MG63 (cell line): ENCODE data around the gene TCEAL7. TPM values are rescaled to one million over a fixed set of nuclear protein-coding genes. Genes with fewer than 3 reads are reported as not detected.
"Not testable (repeated sequence)": the region's sequence is repeated elsewhere in the genome, so short reads cannot be mapped to it uniquely, and the experiment has no call there.

Experiments used
- DNase-seq: peaks from one replicate; pipeline ENCODE4 v3.0.0-alpha.2; 2020
- H3K27me3 ChIP-seq: fragments of 250-450 bp; sonication (Bioruptor Pico); 2 replicates; pipeline ENCODE4 v1.5.1; 2020; ENCODE audit warnings: mild to moderate bottlenecking, moderate library complexity
- H3K36me3 ChIP-seq: fragments of 250-450 bp; sonication (Bioruptor Pico); 2 replicates; pipeline ENCODE4 v1.5.1; 2020; ENCODE audit warnings: mild to moderate bottlenecking, moderate library complexity
- H3K4me3 ChIP-seq: fragments of 250-450 bp; sonication (Bioruptor Pico); 2 replicates; pipeline ENCODE4 v1.5.1; 2020; ENCODE audit warnings: mild to moderate bottlenecking, moderate library complexity
- H3K9me3 ChIP-seq: fragments of 250-450 bp; sonication (Bioruptor Pico); 2 replicates; pipeline ENCODE4 v1.5.1; 2020; ENCODE audit warnings: mild to moderate bottlenecking, moderate library complexity
- total RNA-seq: library from RNA; depleted of rRNA; stranded (reverse); fragments of >200 nt; shearing (Covaris generic); gene quantifications from 2 replicates; pipeline ENCODE4 v1.2.3, GENCODE V29; 2014; ENCODE audit warnings: low replicate concordance; rRNA removed

The TCEAL7 gene
- total RNA-seq: not detected in 2 replicates

GRCh38 chrX:103329991-103330390 lies at the start of gene TCEAL7:
TCEAL7 (plus strand) TSS chrX:103330239; CDS start chrX:103331404, 1,165 bp downstream.
- Histone ChIP-seq H3K4me3 (no peak within 1 kb of the TSS), H3K27me3 (no peaks in the 10 kb centered on the region), H3K9me3 (no peaks in the 10 kb centered on the region), H3K36me3 (no peaks in the 10 kb centered on the region)
- no peak for DNase-seq

- H3K27me3 ChIP-seq: no peaks in the 10 kb centered on the region
- H3K9me3 ChIP-seq: no peaks in the 10 kb centered on the region
- H3K4me3 ChIP-seq: no peak overlapping the region
- no peak for DNase-seq
- no peaks in the 10 kb centered on the region for H3K36me3 ChIP-seq
Observed at GRCh38 chrX:103293118-103293517, 36.9 kb upstream of the TCEAL7 start.

- no peaks in the 10 kb centered on the region for H3K9me3 ChIP-seq
- H3K4me3 ChIP-seq: no peak overlapping the region
- DNase-seq: no peak
- no peaks in the 10 kb centered on the region for H3K27me3 ChIP-seq
- H3K36me3 ChIP-seq: no peaks in the 10 kb centered on the region
Observed at GRCh38 chrX:103304705-103305104, 25.3 kb upstream of the TCEAL7 start.

GRCh38 chrX:103305666-103306065 lies 24.4 kb upstream of the TCEAL7 start:
- DNase-seq, H3K4me3 ChIP-seq, H3K27me3 ChIP-seq, H3K9me3 ChIP-seq, H3K36me3 ChIP-seq: not testable (repeated sequence)

- no peaks in the 10 kb centered on the region for H3K36me3 ChIP-seq
- H3K27me3 ChIP-seq: no peaks in the 10 kb centered on the region
- DNase-seq: no peak
- H3K4me3 ChIP-seq: peak overlapping the region; percentile 40
- H3K9me3 ChIP-seq: no peaks in the 10 kb centered on the region
Observed at GRCh38 chrX:103309860-103310554, 20.0 kb upstream of the TCEAL7 start.

- Histone ChIP-seq H3K4me3 (peak within 1 kb of the TSS; percentile 40), H3K9me3 (no peaks in the 10 kb centered on the region), H3K27me3 (no peaks in the 10 kb centered on the region), H3K36me3 (no peaks in the 10 kb centered on the region)
- DNase-seq: peak; percentile 48
Observed at GRCh38 chrX:103310555-103311398, 19.3 kb upstream of the TCEAL7 start, which contains the start of gene BEX2. BEX2 (minus strand) TSS chrX:103310990; CDS start chrX:103309976, 1,014 bp downstream.

- DNase-seq: no peak
- H3K4me3 ChIP-seq: no peak overlapping the region
- H3K27me3 ChIP-seq: no peaks in the 10 kb centered on the region
- H3K36me3 ChIP-seq: no peaks in the 10 kb centered on the region
- H3K9me3 ChIP-seq: no peaks in the 10 kb centered on the region
Observed at GRCh38 chrX:103311399-103311780, 18.6 kb upstream of the TCEAL7 start.

- Histone ChIP-seq H3K36me3 (no peaks in the 10 kb centered on the region), H3K4me3 (no peak overlapping the region), H3K9me3 (no peaks in the 10 kb centered on the region), H3K27me3 (0 out of 2 replicates have a peak, but pooled peaks cover under 1% of the 10 kb centered on the region)
- DNase-seq: no peak
Observed at GRCh38 chrX:103330681-103331288, 746 bp downstream of the TCEAL7 start.

GRCh38 chrX:103338663-103339062 lies 8.6 kb downstream of the TCEAL7 start:
- H3K9me3 ChIP-seq: no peaks in the 10 kb centered on the region
- DNase-seq: no peak
- no peaks in the 10 kb centered on the region for H3K36me3 ChIP-seq
- 0 out of 2 replicates have a peak, but pooled peaks cover 3% of the 10 kb centered on the region for H3K27me3 ChIP-seq
- H3K4me3 ChIP-seq: no peak overlapping the region

GRCh38 chrX:103343105-103343504 lies 13.1 kb downstream of the TCEAL7 start:
- Histone ChIP-seq H3K36me3 (no peaks in the 10 kb centered on the region), H3K27me3 (no peaks in the 10 kb centered on the region), H3K4me3 (no peak overlapping the region), H3K9me3 (no peaks in the 10 kb centered on the region)
- peak; percentile 13 for DNase-seq

- no peaks in the 10 kb centered on the region for H3K9me3 ChIP-seq
- no peaks in the 10 kb centered on the region for H3K36me3 ChIP-seq
- no peak overlapping the region for H3K4me3 ChIP-seq
- no peaks in the 10 kb centered on the region for H3K27me3 ChIP-seq
- no peak for DNase-seq
Observed at GRCh38 chrX:103344606-103345005, 14.6 kb downstream of the TCEAL7 start.

GRCh38 chrX:103347682-103348397 lies 17.8 kb downstream of the TCEAL7 start:
- Histone ChIP-seq H3K4me3 (no peak overlapping the region), H3K9me3 (no peaks in the 10 kb centered on the region)
- DNase-seq: no peak

GRCh38 chrX:103356130-103356798 lies 26.2 kb downstream of the TCEAL7 start, which contains the start of gene TCEAL9:
TCEAL9 (plus strand) TSS chrX:103356506; CDS start chrX:103357685, 1,179 bp downstream.
- H3K27me3 ChIP-seq: no peaks in the 10 kb centered on the region
- H3K4me3 ChIP-seq: peak within 1 kb of the TSS; percentile 72
- no peaks in the 10 kb centered on the region for H3K9me3 ChIP-seq
- H3K36me3 ChIP-seq: peaks cover 7% of the 10 kb centered on the region
- DNase-seq: peak; percentile 69

More at GRCh38 chrX:103347682-103348397, 17.8 kb downstream of the TCEAL7 start:
- no peaks in the 10 kb centered on the region for H3K36me3 ChIP-seq
- H3K27me3 ChIP-seq: no peaks in the 10 kb centered on the region

- Histone ChIP-seq H3K4me3 (peak overlapping the region; percentile 72), H3K27me3 (no peaks in the 10 kb centered on the region)
- no peak for DNase-seq
Observed at GRCh38 chrX:103356858-103357257, 26.8 kb downstream of the TCEAL7 start.

GRCh38 chrX:103357871-103358270 lies 27.8 kb downstream of the TCEAL7 start:
- Histone ChIP-seq H3K36me3 (peaks cover 7% of the 10 kb centered on the region), H3K9me3 (no peaks in the 10 kb centered on the region), H3K27me3 (no peaks in the 10 kb centered on the region), H3K4me3 (no peak overlapping the region)
- DNase-seq: no peak

More at GRCh38 chrX:103356858-103357257, 26.8 kb downstream of the TCEAL7 start:
- peaks cover 7% of the 10 kb centered on the region for H3K36me3 ChIP-seq
- H3K9me3 ChIP-seq: no peaks in the 10 kb centered on the region

- not testable (repeated sequence) for DNase-seq, H3K9me3 ChIP-seq, H3K27me3 ChIP-seq, H3K4me3 ChIP-seq, H3K36me3 ChIP-seq
Observed at GRCh38 chrX:103359605-103360004, 29.6 kb downstream of the TCEAL7 start.
